ENCODE results near the gene RPN1.

Gene RPN1

GRCh38 chr3:128576290-128576689, 74.3 kb downstream of the RPN1 start:
- DNase-seq: no peak

GRCh38 chr3:128575777-128576176, 74.8 kb downstream of the RPN1 start:
- DNase-seq: no peak

- no peak for DNase-seq
Observed at GRCh38 chr3:128573707-128574162, 76.9 kb downstream of the RPN1 start.

- DNase-seq: no peak
Observed at GRCh38 chr3:128573160-128573559, 77.5 kb downstream of the RPN1 start.

GRCh38 chr3:128572644-128573105, 77.9 kb downstream of the RPN1 start:
- no peak for DNase-seq

- no peak for DNase-seq
Observed at GRCh38 chr3:128572013-128572412, 78.6 kb downstream of the RPN1 start.
